Left lung (tissue), 10 donors: ENCODE data around the gene KRT1. TPM values are rescaled to one million over a fixed set of nuclear protein-coding genes. Genes with fewer than 3 reads are reported as not detected.
"Not testable (repeated sequence)": the region's sequence is repeated elsewhere in the genome, so short reads cannot be mapped to it uniquely, and the experiment has no call there.

ENCODE experiments used
- ATAC-seq: fragments of 200-7000 bp; cut with Tn5 transposase; one replicate; pipeline ENCODE4 v1.9.1; 2020; ENCODE audit warnings: moderate library complexity
- DNase-seq, 4 donors: peaks; one replicate each; pipeline ENCODE4 v3.0.0-alpha.2; 2013 to 2020
- H3K27ac ChIP-seq, 2 donors: fragments of 200-600 bp; sonication (generic) in 1 of 2; one replicate each; pipeline versions ENCODE4 v1.5.0 to v1.8.0; 2020 to 2021
- H3K27me3 ChIP-seq, 2 donors: fragments of 200-600 bp; sonication (generic) in 1 of 2; one replicate each; pipeline versions ENCODE4 v1.5.0 to v1.8.0; 2020 to 2021
- H3K36me3 ChIP-seq, 2 donors: fragments of 200-600 bp; sonication (generic) in 1 of 2; one replicate each; pipeline versions ENCODE4 v1.5.0 to v1.8.0; 2020 to 2021
- H3K4me1 ChIP-seq, 2 donors: fragments of 200-600 bp; one replicate each; pipeline ENCODE4 v1.8.0; 2021
- H3K4me3 ChIP-seq, 2 donors: fragments of 200-600 bp; sonication (generic) in 1 of 2; one replicate each; pipeline versions ENCODE4 v1.5.0 to v1.8.0; 2020 to 2021; ENCODE audit warnings: mild to moderate bottlenecking in 1 of 2
- H3K9me3 ChIP-seq, 2 donors: fragments of 200-600 bp; sonication (generic) in 1 of 2; one replicate each; pipeline versions ENCODE4 v1.5.0 to v1.8.0; 2020 to 2021
- intact Hi-C, 2 donors: fragments of 100-400 bp; cut with DNase I; formaldehyde crosslinking; loops; one replicate each; pipeline versions ENCODE4 v1.11.2 to v1.14.2; 2022
- polyA plus RNA-seq, 6 donors: library from polyadenylated mRNA; unstranded; fragments of 120-200 nt; gene quantifications; one replicate each; pipeline ENCODE4 v1.2.1, GENCODE V29; 2013; ENCODE audit not compliant: insufficient read length in 6 of 6
- total RNA-seq, 2 donors: library from RNA; stranded (reverse); fragmentation: NEBNext Ultra II Directional; extraction: Animal tissue kit (Norgen Biotek cat#: 25700); gene quantifications; one replicate each; pipeline ENCODE4 v1.2.1, GENCODE V29; 2021
- TF ChIP-seq, protein P1 (sequence below), 2 donors: fragments of 200-600 bp; sonication (generic) in 1 of 2; IDR thresholded peaks; one replicate each; pipeline versions ENCODE4 v1.5.0 to v1.8.0; 2021; ENCODE audit warnings: antibody characterized with exemption in 2 of 2
- donor health status: DM: no; HTN: yes; CAD: no.
- donor health status: DM: no; HTN: no; CAD: no.

KRT1 gene
- total and polyA plus RNA-seq, 8 donors = 0.33 to 0.95 (median 0.50) TPM; not detected in 1

DNA sequence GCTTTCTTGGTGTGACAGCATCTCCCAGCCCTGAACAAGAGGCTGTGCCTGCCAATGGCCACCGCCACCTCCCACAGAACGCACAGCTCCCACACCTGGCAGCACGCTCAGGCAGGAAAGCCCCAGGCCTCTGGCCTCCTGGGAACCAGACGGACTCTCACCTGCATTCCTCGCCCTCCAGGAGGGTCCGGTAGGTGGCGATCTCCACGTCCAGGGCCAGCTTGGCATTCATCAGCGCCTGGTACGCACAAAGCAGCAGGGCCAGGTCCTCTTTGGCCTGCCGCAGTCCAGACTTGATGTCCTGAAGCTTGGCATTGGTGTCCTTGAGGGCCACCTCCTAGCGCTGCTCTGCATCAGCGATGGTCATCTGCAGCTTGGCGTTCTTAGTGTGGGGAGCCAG lies 35.2 kb upstream of the KRT1 start:
- Histone ChIP-seq H3K36me3 (no peaks in the 10 kb centered on the region), H3K27me3 (peaks cover 32 to 63% of the 10 kb centered on the region in 2 donors), H3K4me3 (no peak overlapping the region), H3K4me1 (peaks cover 0 to 7% of the 10 kb centered on the region in 2 donors), H3K27ac (no peak overlapping the region), H3K9me3 (no peaks in the 10 kb centered on the region)
- DNase-seq (peak in 1 of 4 donors; percentile 21), ATAC-seq (peak; percentile 67)
- intact Hi-C loops = no loop called here
- TF ChIP-seq, protein P1, sequence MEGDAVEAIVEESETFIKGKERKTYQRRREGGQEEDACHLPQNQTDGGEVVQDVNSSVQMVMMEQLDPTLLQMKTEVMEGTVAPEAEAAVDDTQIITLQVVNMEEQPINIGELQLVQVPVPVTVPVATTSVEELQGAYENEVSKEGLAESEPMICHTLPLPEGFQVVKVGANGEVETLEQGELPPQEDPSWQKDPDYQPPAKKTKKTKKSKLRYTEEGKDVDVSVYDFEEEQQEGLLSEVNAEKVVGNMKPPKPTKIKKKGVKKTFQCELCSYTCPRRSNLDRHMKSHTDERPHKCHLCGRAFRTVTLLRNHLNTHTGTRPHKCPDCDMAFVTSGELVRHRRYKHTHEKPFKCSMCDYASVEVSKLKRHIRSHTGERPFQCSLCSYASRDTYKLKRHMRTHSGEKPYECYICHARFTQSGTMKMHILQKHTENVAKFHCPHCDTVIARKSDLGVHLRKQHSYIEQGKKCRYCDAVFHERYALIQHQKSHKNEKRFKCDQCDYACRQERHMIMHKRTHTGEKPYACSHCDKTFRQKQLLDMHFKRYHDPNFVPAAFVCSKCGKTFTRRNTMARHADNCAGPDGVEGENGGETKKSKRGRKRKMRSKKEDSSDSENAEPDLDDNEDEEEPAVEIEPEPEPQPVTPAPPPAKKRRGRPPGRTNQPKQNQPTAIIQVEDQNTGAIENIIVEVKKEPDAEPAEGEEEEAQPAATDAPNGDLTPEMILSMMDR (IDR thresholded peaks at IDR 0.05) = peak in 1 of 2 donors; percentile 6

DNA sequence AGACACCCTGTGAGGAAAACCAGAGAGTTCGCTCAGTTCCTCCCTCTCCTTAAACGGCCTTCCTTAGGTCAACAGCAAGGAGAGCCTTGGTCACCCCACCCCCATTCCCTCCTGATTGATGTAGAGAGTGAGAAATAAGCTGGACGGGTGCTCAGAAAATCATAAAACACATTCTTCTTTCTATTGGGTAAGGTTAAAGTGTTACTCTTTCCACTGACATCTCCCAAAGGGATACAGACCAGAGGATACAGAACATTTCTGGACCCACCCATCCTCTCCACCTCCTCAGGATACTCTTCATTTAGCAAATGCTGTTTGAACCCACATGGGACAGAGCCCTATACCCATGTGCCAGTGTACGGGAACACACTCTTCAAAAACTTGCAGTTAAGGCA lies 34.7 kb upstream of the KRT1 start:
- peaks cover 0 to 7% of the 10 kb centered on the region in 2 donors for H3K4me1 ChIP-seq
- H3K4me3 ChIP-seq = no peak overlapping the region
- no peaks in the 10 kb centered on the region for H3K36me3 ChIP-seq
- ATAC-seq (no peak), DNase-seq (no peak)
- TF ChIP-seq, protein P1 (IDR thresholded peaks at IDR 0.05) = no peak
- H3K27ac ChIP-seq = no peak overlapping the region
- intact Hi-C loops = no loop called here
- no peaks in the 10 kb centered on the region for H3K9me3 ChIP-seq
- H3K27me3 ChIP-seq = peaks cover 32 to 63% of the 10 kb centered on the region in 2 donors

DNA sequence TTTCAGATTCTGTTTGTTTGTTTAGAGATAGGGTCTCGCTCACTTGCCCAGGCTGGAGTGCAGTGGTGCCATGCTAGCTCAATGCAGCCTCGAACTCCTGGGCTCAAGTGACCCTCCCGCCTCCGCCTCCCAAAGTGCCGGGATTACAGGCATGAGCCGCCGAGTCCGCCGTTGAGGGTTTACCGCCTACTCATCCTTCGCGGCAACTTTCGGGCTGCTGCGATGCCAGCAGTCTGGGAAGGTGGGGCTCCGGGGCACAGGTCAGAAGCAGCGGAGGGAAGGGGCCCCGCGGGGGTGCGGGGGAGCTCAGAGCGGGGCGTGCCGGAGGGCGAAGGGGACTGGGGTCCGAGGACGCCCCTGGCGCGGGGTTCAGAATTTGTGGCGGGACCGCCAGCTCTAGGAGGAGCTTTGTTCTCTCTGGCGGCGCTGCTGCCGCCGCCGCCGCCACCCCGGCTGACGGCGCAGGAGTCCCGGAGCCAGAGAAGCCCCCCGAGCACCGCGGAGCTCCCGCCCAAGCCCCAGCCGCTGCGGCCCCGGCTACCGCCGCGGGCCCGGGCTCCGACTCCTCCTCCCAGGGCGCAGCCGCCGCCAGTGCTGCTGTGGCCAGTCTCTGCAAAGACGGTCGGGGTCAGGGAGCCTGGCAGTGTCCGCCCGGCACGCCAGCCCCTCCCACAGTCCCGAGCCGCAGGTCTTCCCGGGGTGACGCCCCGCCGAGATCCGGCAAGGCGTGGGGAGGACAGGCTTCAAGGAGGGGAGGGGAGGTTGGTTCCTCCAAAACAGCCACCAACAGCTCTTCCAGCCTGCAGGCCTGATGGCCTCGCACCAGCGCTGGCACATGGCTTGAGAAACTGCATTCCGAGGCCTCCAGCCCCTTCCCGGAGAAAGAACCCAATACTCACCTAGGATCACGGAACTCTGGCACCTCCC lies 34.0 kb upstream of the KRT1 start:
- H3K9me3 ChIP-seq = no peaks in the 10 kb centered on the region
- no peaks in the 10 kb centered on the region for H3K36me3 ChIP-seq
- TF ChIP-seq, protein P1 (IDR thresholded peaks at IDR 0.05) = no peak
- peaks cover 0 to 7% of the 10 kb centered on the region in 2 donors for H3K4me1 ChIP-seq
- no peak overlapping the region for H3K27ac ChIP-seq
- DNase-seq (peak in 1 of 4 donors; percentile 77), ATAC-seq (no peak)
- H3K27me3 ChIP-seq = peaks cover 32 to 63% of the 10 kb centered on the region in 2 donors
- no peak overlapping the region for H3K4me3 ChIP-seq
- intact Hi-C loops = no loop called here

DNA sequence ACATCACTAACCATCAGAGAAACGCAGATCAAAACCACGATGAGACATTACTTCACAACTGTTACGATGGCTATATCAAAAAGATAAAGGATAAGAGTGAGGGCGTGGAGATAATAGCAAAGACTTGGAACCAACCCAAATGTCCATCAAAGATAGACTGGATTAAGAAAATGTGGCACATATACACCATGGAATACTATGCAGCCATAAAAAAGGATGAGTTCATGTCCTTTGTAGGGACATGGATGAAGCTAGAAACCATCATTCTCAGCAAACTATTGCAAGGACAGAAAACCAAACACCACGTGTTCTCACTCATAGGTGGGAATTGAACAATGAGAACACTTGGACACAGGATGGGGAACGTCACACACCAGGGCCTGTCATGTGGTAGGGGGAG lies 31.9 kb upstream of the KRT1 start:
- intact Hi-C loops, ATAC-seq, H3K4me3 ChIP-seq, H3K36me3 ChIP-seq, H3K27ac ChIP-seq, H3K4me1 ChIP-seq, DNase-seq, H3K9me3 ChIP-seq: not testable (repeated sequence)
- H3K27me3 ChIP-seq = peaks cover 32 to 61% of the 10 kb centered on the region in 2 donors

DNA sequence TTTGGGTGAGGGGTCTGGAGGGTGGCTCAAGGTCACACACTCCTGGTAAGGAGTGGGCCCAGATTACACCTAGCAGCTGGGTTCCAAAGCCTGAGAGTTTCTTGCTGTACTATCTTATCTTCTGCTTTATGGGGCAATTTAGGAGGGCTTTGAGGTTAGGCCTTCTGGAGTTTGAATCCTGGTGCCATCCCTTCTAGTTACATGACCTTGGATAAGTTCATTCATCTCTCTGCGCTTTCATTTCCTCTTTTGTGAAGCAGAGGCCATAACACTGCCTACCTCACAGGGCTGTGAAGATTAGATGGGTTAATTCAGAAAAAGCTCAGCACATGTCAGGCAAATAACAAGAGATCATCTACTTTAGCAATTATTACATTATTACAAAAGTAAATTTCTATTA lies 30.5 kb upstream of the KRT1 start:
- DNase-seq = no peak
- no peaks in the 10 kb centered on the region for H3K9me3 ChIP-seq
- H3K27me3 ChIP-seq = peaks cover 32 to 47% of the 10 kb centered on the region in 2 donors
- H3K4me3 ChIP-seq = no peak overlapping the region
- intact Hi-C loops = no loop called here
- no peak for ATAC-seq
- H3K4me1 ChIP-seq = peaks cover 0 to 7% of the 10 kb centered on the region in 2 donors
- TF ChIP-seq, protein P1 (IDR thresholded peaks at IDR 0.05) = no peak
- no peaks in the 10 kb centered on the region for H3K36me3 ChIP-seq
- no peak overlapping the region for H3K27ac ChIP-seq
